SU-DHL-6 (cell line): ENCODE results near the gene KRTAP3-2.

Experiments
- H2AFZ ChIP-seq: fragments of 200-600 bp; sonication (generic); 2 replicates; pipeline ENCODE4 v1.6.1; 2014; ENCODE audit warnings: low read depth, mild to moderate bottlenecking, moderate library complexity, mixed read lengths, antibody characterized with exemption, low read length; ENCODE audit not compliant: severe bottlenecking
- H3F3A ChIP-seq: fragments of 200-600 bp; shearing (Covaris generic); 2 replicates; pipeline ENCODE4 v1.6.0; 2016; ENCODE audit warnings: antibody characterized with exemption, mild to moderate bottlenecking; ENCODE audit not compliant: insufficient read depth
- H3K27ac ChIP-seq: fragments of 200-600 bp; sonication (generic); 2 replicates; pipeline ENCODE4 v1.5.1; 2016; ENCODE audit warnings: low read depth, mild to moderate bottlenecking, low read length, moderate library complexity, mixed read lengths
- H3K27me3 ChIP-seq: fragments of 200-600 bp; sonication (generic), shearing (Covaris generic); 2 replicates; pipeline ENCODE4 v1.6.0; 2014; ENCODE audit warnings: mild to moderate bottlenecking, low read length
- H3K36me3 ChIP-seq: fragments of 200-600 bp; sonication (generic); 2 replicates; pipeline ENCODE4 v1.6.1; 2014; ENCODE audit warnings: mild to moderate bottlenecking, low read length, mixed read lengths
- H3K4me2 ChIP-seq: fragments of 300-600, 200-600 bp; shearing (Covaris generic), sonication (generic); 2 replicates; pipeline ENCODE4 v1.6.0; 2014; ENCODE audit warnings: low read length, low read depth, mild to moderate bottlenecking; ENCODE audit not compliant: poor library complexity, severe bottlenecking
- H3K4me3 ChIP-seq: fragments of 200-600 bp; sonication (generic); 2 replicates; pipeline ENCODE4 v1.5.1; 2014; ENCODE audit warnings: antibody characterized with exemption, low read length, mild to moderate bottlenecking, mixed read lengths; ENCODE audit not compliant: insufficient read depth, poor library complexity, severe bottlenecking
- H3K79me2 ChIP-seq: fragments of 200-600 bp; sonication (generic); 2 replicates; pipeline ENCODE4 v1.6.1; 2014; ENCODE audit warnings: mild to moderate bottlenecking, low read length, moderate library complexity; ENCODE audit not compliant: insufficient read depth
- H3K9ac ChIP-seq: fragments of 200-600 bp; sonication (generic); 2 replicates; pipeline ENCODE4 v1.7.0; 2014; ENCODE audit warnings: mild to moderate bottlenecking, low read length
- H3K9me2 ChIP-seq: fragments of 200-600 bp; sonication (generic); replicated peaks from 2 replicates; pipeline ENCODE4 v1.6.1; 2014; ENCODE audit warnings: low read length; ENCODE audit not compliant: insufficient read depth
- H3K9me3 ChIP-seq: fragments of 200-600 bp; sonication (generic); 2 replicates; pipeline ENCODE4 v1.6.1; 2014; ENCODE audit warnings: low read length, mixed read lengths; ENCODE audit not compliant: insufficient read depth
- H4K20me1 ChIP-seq: fragments of 200-600 bp; sonication (generic); 2 replicates; pipeline ENCODE4 v1.6.1; 2014; ENCODE audit warnings: low read depth, mild to moderate bottlenecking, antibody characterized with exemption, low read length, moderate library complexity, mixed read lengths
- CTCF ChIP-seq: fragments of 200-600 bp; sonication (generic); IDR thresholded peaks from one replicate; pipeline ENCODE4 v1.5.1; 2017; ENCODE audit warnings: antibody characterized with exemption, mild to moderate bottlenecking, low read length, moderate library complexity; ENCODE audit not compliant: insufficient read depth, poor library complexity, severe bottlenecking
- EZH2phosphoT487 ChIP-seq: fragments of 200-600 bp; sonication (generic), shearing (Covaris generic); conservative IDR thresholded peaks from 2 replicates; pipeline ENCODE4 v1.6.1; 2018; ENCODE audit warnings: mild to moderate bottlenecking, antibody characterized with exemption, low read length, moderate library complexity, mixed read lengths

The KRTAP3-2 gene

GRCh38 chr17:41013181-41013580, 13.5 kb upstream of the KRTAP3-2 start:
- no peaks in the 10 kb centered on the region for H3K9me2 ChIP-seq
- no peak overlapping the region for H3K4me2 ChIP-seq
- no peak for TF ChIP-seq EZH2phosphoT487
- TF ChIP-seq CTCF: no peak
- no peak overlapping the region for H3K9ac ChIP-seq
- no peaks in the 10 kb centered on the region for H3K79me2 ChIP-seq
- H4K20me1 ChIP-seq: no peaks in the 10 kb centered on the region
- no peaks in the 10 kb centered on the region for H3K36me3 ChIP-seq
- no peaks in the 10 kb centered on the region for H3K27me3 ChIP-seq
- H2AFZ ChIP-seq: no peak overlapping the region
- no peak overlapping the region for H3K4me3 ChIP-seq
- no peaks in the 10 kb centered on the region for H3K9me3 ChIP-seq
- no peak overlapping the region for H3K27ac ChIP-seq
- no peaks in the 10 kb centered on the region for H3F3A ChIP-seq

- Histone ChIP-seq H3K27ac (no peak overlapping the region), H3K4me2 (no peak overlapping the region), H2AFZ (no peak overlapping the region), H3K79me2 (no peaks in the 10 kb centered on the region), H3K9me2 (no peaks in the 10 kb centered on the region), H3K9me3 (no peaks in the 10 kb centered on the region), H4K20me1 (no peaks in the 10 kb centered on the region), H3K9ac (no peak overlapping the region), H3K4me3 (no peak overlapping the region), H3F3A (no peaks in the 10 kb centered on the region), H3K27me3 (no peaks in the 10 kb centered on the region), H3K36me3 (no peaks in the 10 kb centered on the region)
- no peak for TF ChIP-seq CTCF
- no peak for TF ChIP-seq EZH2phosphoT487
Measured at GRCh38 chr17:41012326-41013120, 12.8 kb upstream of the KRTAP3-2 start.

GRCh38 chr17:41010441-41010840, 10.7 kb upstream of the KRTAP3-2 start:
- H3K79me2 ChIP-seq: no peaks in the 10 kb centered on the region
- H3K36me3 ChIP-seq: no peaks in the 10 kb centered on the region
- H3K9me2 ChIP-seq: no peaks in the 10 kb centered on the region
- TF ChIP-seq CTCF (no peak), EZH2phosphoT487 (no peak)
- no peaks in the 10 kb centered on the region for H3K9me3 ChIP-seq
- no peak overlapping the region for H3K4me2 ChIP-seq
- H3K4me3 ChIP-seq: no peak overlapping the region
- no peak overlapping the region for H3K27ac ChIP-seq
- no peak overlapping the region for H3K9ac ChIP-seq
- no peaks in the 10 kb centered on the region for H3K27me3 ChIP-seq
- no peak overlapping the region for H2AFZ ChIP-seq
- no peaks in the 10 kb centered on the region for H4K20me1 ChIP-seq
- no peaks in the 10 kb centered on the region for H3F3A ChIP-seq
